Measurements from ENCODE around the gene NDUFA3. TPM values are rescaled to one million over a fixed set of nuclear protein-coding genes. Genes with fewer than 3 reads are reported as not detected.

Gene NDUFA3
- total RNA-seq, 1 experiment from 2014 or later = 54.7 TPM

- in situ Hi-C loops (cut with HindIII; ENCODE audit: low sequenced_read_pairs) = no loop called here
- no peak for DNase-seq (ENCODE audit: low spot score)
Measured at GRCh38 chr19:54136086-54136863, 33.6 kb downstream of the NDUFA3 start.

GRCh38 chr19:54136864-54137698 is 34.4 kb downstream of the NDUFA3 start:
- in situ Hi-C loops (cut with HindIII; ENCODE audit: low sequenced_read_pairs) = no loop called here
- peak; percentile 100 for DNase-seq (ENCODE audit: low spot score)

- DNase-seq (ENCODE audit: low spot score) = no peak
- in situ Hi-C loops (cut with HindIII; ENCODE audit: low sequenced_read_pairs) = no loop called here
Measured at GRCh38 chr19:54137699-54138488, 35.2 kb downstream of the NDUFA3 start, which contains the start of gene CNOT3. CNOT3 (plus strand) TSS chr19:54137762; CDS start chr19:54142979, 5,217 bp downstream.

GRCh38 chr19:54138489-54139256 is 36.0 kb downstream of the NDUFA3 start:
- no peak for DNase-seq (ENCODE audit: low spot score)
- in situ Hi-C loops (cut with HindIII; ENCODE audit: low sequenced_read_pairs) = no loop called here

GRCh38 chr19:54141356-54141755 is 38.7 kb downstream of the NDUFA3 start:
- in situ Hi-C loops (cut with HindIII; ENCODE audit: low sequenced_read_pairs) = no loop called here
- no peak for DNase-seq (ENCODE audit: low spot score)

GRCh38 chr19:54142166-54142780 is 39.6 kb downstream of the NDUFA3 start:
- in situ Hi-C loops (cut with HindIII; ENCODE audit: low sequenced_read_pairs) = no loop called here
- DNase-seq (ENCODE audit: low spot score) = no peak

- in situ Hi-C loops (cut with HindIII; ENCODE audit: low sequenced_read_pairs) = no loop called here
- no peak for DNase-seq (ENCODE audit: low spot score)
Measured at GRCh38 chr19:54145541-54146158, 43.0 kb downstream of the NDUFA3 start.

GRCh38 chr19:54147676-54148075 is 45.0 kb downstream of the NDUFA3 start:
- DNase-seq (ENCODE audit: low spot score) = no peak
- in situ Hi-C loops (cut with HindIII; ENCODE audit: low sequenced_read_pairs) = no loop called here

- DNase-seq (ENCODE audit: low spot score) = no peak
- in situ Hi-C loops (cut with HindIII; ENCODE audit: low sequenced_read_pairs) = no loop called here
Measured at GRCh38 chr19:54148158-54148557, 45.5 kb downstream of the NDUFA3 start.

- no peak for DNase-seq (ENCODE audit: low spot score)
- in situ Hi-C loops (cut with HindIII; ENCODE audit: low sequenced_read_pairs) = no loop called here
Measured at GRCh38 chr19:54149021-54149812, 46.6 kb downstream of the NDUFA3 start.

- no peak for DNase-seq (ENCODE audit: low spot score)
- in situ Hi-C loops (cut with HindIII; ENCODE audit: low sequenced_read_pairs) = no loop called here
Measured at GRCh38 chr19:54151362-54152035, 48.8 kb downstream of the NDUFA3 start.

- in situ Hi-C loops (cut with HindIII; ENCODE audit: low sequenced_read_pairs) = no loop called here
- DNase-seq (ENCODE audit: low spot score) = no peak
Measured at GRCh38 chr19:54152267-54152666, 49.6 kb downstream of the NDUFA3 start.

- DNase-seq (ENCODE audit: low spot score) = no peak
- in situ Hi-C loops (cut with HindIII; ENCODE audit: low sequenced_read_pairs) = no loop called here
Measured at GRCh38 chr19:54152878-54153524, 50.3 kb downstream of the NDUFA3 start.

GRCh38 chr19:54153731-54154326 is 51.2 kb downstream of the NDUFA3 start:
- in situ Hi-C loops (cut with HindIII; ENCODE audit: low sequenced_read_pairs) = no loop called here
- DNase-seq (ENCODE audit: low spot score) = peak; percentile 38

- DNase-seq (ENCODE audit: low spot score) = no peak
- in situ Hi-C loops (cut with HindIII; ENCODE audit: low sequenced_read_pairs) = no loop called here
Measured at GRCh38 chr19:54154603-54155345, 52.1 kb downstream of the NDUFA3 start.
